T-helper 17 cell (primary cell): ENCODE results near the gene CPSF3. TPM values are rescaled to one million over a fixed set of nuclear protein-coding genes. Genes with fewer than 3 reads are reported as not detected.

Experiments used
- ATAC-seq: fragments of 150-1000 bp; cut with Tn5 transposase; 2 replicates; pipeline ENCODE4 v1.10.0; 2021; ENCODE audit warnings: mild to moderate bottlenecking, moderate library complexity
- DNase-seq, 3 donors: peaks; one replicate each; pipeline versions ENCODE4 v3.0.0 to v3.0.0-alpha.2; 2020 to 2021
- H3K9me3 ChIP-seq: one replicate; pipeline ENCODE4 v1.7.0; 2013; ENCODE audit warnings: low read length, mild to moderate bottlenecking; ENCODE audit not compliant: control insufficient read depth, poor library complexity, severe bottlenecking
- H3K27ac Mint-ChIP-seq: one replicate; pipeline ENCODE4 v1.8.0; 2022; ENCODE audit warnings: mild to moderate bottlenecking, moderate library complexity, mixed read lengths
- H3K27me3 Mint-ChIP-seq: one replicate; pipeline ENCODE4 v1.8.0; 2022; ENCODE audit warnings: mixed read lengths
- H3K36me3 Mint-ChIP-seq: one replicate; pipeline ENCODE4 v1.8.0; 2022; ENCODE audit warnings: low read depth, mixed read lengths
- H3K4me1 Mint-ChIP-seq: one replicate; pipeline ENCODE4 v1.8.0; 2022; ENCODE audit warnings: mild to moderate bottlenecking, mixed read lengths
- H3K4me3 Mint-ChIP-seq: one replicate; pipeline ENCODE4 v1.8.0; 2022; ENCODE audit warnings: mild to moderate bottlenecking, moderate library complexity, mixed read lengths
- total RNA-seq, 4 donors: library from RNA in 2 of 4; stranded (reverse) in 2 of 4; gene quantifications; one replicate each; pipeline ENCODE4 v1.2.3 and lab custom pipeline; 2022 to 2026

CPSF3 gene
- total RNA-seq, 2 donors from 2014 or later = 18.1 to 19.0 TPM

- Mint-ChIP-seq H3K4me1 (peaks cover 34% of the 10 kb centered on the region), H3K36me3 (peaks cover 7% of the 10 kb centered on the region), H3K4me3 (no peak overlapping the region), H3K27ac (no peak overlapping the region), H3K27me3 (no peaks in the 10 kb centered on the region)
- no peak for DNase-seq
- H3K9me3 ChIP-seq = no peaks in the 10 kb centered on the region
- ATAC-seq = no peak
Measured at GRCh38 chr2:9418746-9419145, 4.7 kb upstream of the CPSF3 start.

- Mint-ChIP-seq H3K27me3 (no peaks in the 10 kb centered on the region), H3K4me3 (no peak overlapping the region), H3K36me3 (peaks cover 4% of the 10 kb centered on the region), H3K4me1 (peaks cover 39% of the 10 kb centered on the region), H3K27ac (no peak overlapping the region)
- DNase-seq = no peak
- no peaks in the 10 kb centered on the region for H3K9me3 ChIP-seq
- ATAC-seq = no peak
Measured at GRCh38 chr2:9419541-9419940, 3.9 kb upstream of the CPSF3 start.

- peaks cover 4% of the 10 kb centered on the region for H3K36me3 Mint-ChIP-seq
- DNase-seq (no peak), ATAC-seq (no peak)
- H3K27me3 Mint-ChIP-seq = no peaks in the 10 kb centered on the region
- peak overlapping the region; percentile 21 for H3K4me3 Mint-ChIP-seq
- peaks cover 37% of the 10 kb centered on the region for H3K4me1 Mint-ChIP-seq
- H3K9me3 ChIP-seq = no peaks in the 10 kb centered on the region
- no peak overlapping the region for H3K27ac Mint-ChIP-seq
Measured at GRCh38 chr2:9420495-9420894, 3.0 kb upstream of the CPSF3 start.

GRCh38 chr2:9422321-9423099, 944 bp upstream of the CPSF3 start:
- Mint-ChIP-seq H3K36me3 (peaks cover 4% of the 10 kb centered on the region), H3K27ac (no peak overlapping the region), H3K4me1 (peaks cover 28% of the 10 kb centered on the region), H3K4me3 (no peak overlapping the region), H3K27me3 (no peaks in the 10 kb centered on the region)
- H3K9me3 ChIP-seq = no peaks in the 10 kb centered on the region
- DNase-seq = peak; percentile 17 to 27 (median 22)
- peak; percentile 27 for ATAC-seq

- Mint-ChIP-seq H3K27me3 (no peaks in the 10 kb centered on the region), H3K4me1 (peaks cover 26% of the 10 kb centered on the region), H3K27ac (no peak overlapping the region), H3K4me3 (no peak overlapping the region), H3K36me3 (peaks cover 4% of the 10 kb centered on the region)
- ATAC-seq (peak; percentile 23), DNase-seq (no peak)
- H3K9me3 ChIP-seq = no peaks in the 10 kb centered on the region
Measured at GRCh38 chr2:9423922-9424272, 443 bp downstream of the CPSF3 start.

GRCh38 chr2:9424447-9425164, 1.2 kb downstream of the CPSF3 start:
- H3K4me3 Mint-ChIP-seq = no peak overlapping the region
- H3K27me3 Mint-ChIP-seq = no peaks in the 10 kb centered on the region
- no peak overlapping the region for H3K27ac Mint-ChIP-seq
- peaks cover 4% of the 10 kb centered on the region for H3K36me3 Mint-ChIP-seq
- H3K9me3 ChIP-seq = no peaks in the 10 kb centered on the region
- DNase-seq = no peak
- no peak for ATAC-seq
- H3K4me1 Mint-ChIP-seq = peaks cover 26% of the 10 kb centered on the region

- DNase-seq = no peak
- H3K36me3 Mint-ChIP-seq = peaks cover 9% of the 10 kb centered on the region
- H3K4me1 Mint-ChIP-seq = peaks cover 7% of the 10 kb centered on the region
- H3K4me3 Mint-ChIP-seq = no peak overlapping the region
- no peaks in the 10 kb centered on the region for H3K27me3 Mint-ChIP-seq
- H3K27ac Mint-ChIP-seq = no peak overlapping the region
- ATAC-seq = no peak
- no peaks in the 10 kb centered on the region for H3K9me3 ChIP-seq
Measured at GRCh38 chr2:9428965-9429577, 5.6 kb downstream of the CPSF3 start.

- Mint-ChIP-seq H3K4me3 (no peak overlapping the region), H3K27me3 (no peaks in the 10 kb centered on the region), H3K4me1 (peaks cover 5% of the 10 kb centered on the region), H3K27ac (peak overlapping the region; percentile 47), H3K36me3 (peaks cover 9% of the 10 kb centered on the region)
- ATAC-seq (no peak), DNase-seq (no peak)
- H3K9me3 ChIP-seq = no peaks in the 10 kb centered on the region
Measured at GRCh38 chr2:9430316-9431293, 7.2 kb downstream of the CPSF3 start.

- Mint-ChIP-seq H3K27me3 (no peaks in the 10 kb centered on the region), H3K27ac (no peak overlapping the region), H3K4me3 (no peak overlapping the region), H3K4me1 (peaks cover 2% of the 10 kb centered on the region), H3K36me3 (peaks cover 9% of the 10 kb centered on the region)
- H3K9me3 ChIP-seq = no peaks in the 10 kb centered on the region
- ATAC-seq = no peak
- no peak for DNase-seq
Measured at GRCh38 chr2:9434489-9434888, 11.0 kb downstream of the CPSF3 start.

- H3K9me3 ChIP-seq = no peaks in the 10 kb centered on the region
- Mint-ChIP-seq H3K27ac (no peak overlapping the region), H3K4me1 (peaks cover 3% of the 10 kb centered on the region), H3K36me3 (peaks cover 6% of the 10 kb centered on the region), H3K27me3 (no peaks in the 10 kb centered on the region), H3K4me3 (no peak overlapping the region)
- no peak for ATAC-seq
- DNase-seq = no peak
Measured at GRCh38 chr2:9439536-9439935, 16.1 kb downstream of the CPSF3 start.

GRCh38 chr2:9440058-9440727, 16.7 kb downstream of the CPSF3 start:
- no peaks in the 10 kb centered on the region for H3K27me3 Mint-ChIP-seq
- DNase-seq (no peak), ATAC-seq (no peak)
- H3K27ac Mint-ChIP-seq = no peak overlapping the region
- H3K36me3 Mint-ChIP-seq = peaks cover 6% of the 10 kb centered on the region
- H3K4me1 Mint-ChIP-seq = peaks cover 6% of the 10 kb centered on the region
- no peak overlapping the region for H3K4me3 Mint-ChIP-seq
- H3K9me3 ChIP-seq = no peaks in the 10 kb centered on the region

GRCh38 chr2:9441556-9441955, 18.1 kb downstream of the CPSF3 start:
- ATAC-seq = no peak
- Mint-ChIP-seq H3K4me3 (no peak overlapping the region), H3K27ac (no peak overlapping the region), H3K36me3 (peaks cover 6% of the 10 kb centered on the region), H3K4me1 (peaks cover 6% of the 10 kb centered on the region), H3K27me3 (no peaks in the 10 kb centered on the region)
- no peak for DNase-seq
- H3K9me3 ChIP-seq = no peaks in the 10 kb centered on the region
